H1 (cell line): ENCODE data around the gene CAST. TPM values are rescaled to one million over a fixed set of nuclear protein-coding genes. Genes with fewer than 3 reads are reported as not detected.
"Not testable (repeated sequence)": the region's sequence is repeated elsewhere in the genome, so short reads cannot be mapped to it uniquely, and the experiment has no call there.

Source experiments
- CTCF ChIA-PET: fragments of 300-600 bp; sonication (Branson Sonifier 250); formaldehyde crosslinking; loops from one replicate; lab custom pipeline; 2021; ENCODE audit not compliant: partially characterized antibody; lab: Charles Lee
- POLR2A ChIA-PET: fragments of 300-600 bp; sonication (Branson Sonifier 250); formaldehyde crosslinking; loops from one replicate; lab custom pipeline; 2021; ENCODE audit warnings: inconsistent platforms; ENCODE audit not compliant: partially characterized antibody; lab: Charles Lee
- DNase-seq, 2 experiments: peaks; one replicate each; pipeline versions ENCODE4 v3.0.0 to v3.0.0-alpha.2; 2010 to 2022; ENCODE audit warnings: low spot score in 2 of 2, low read depth in 1 of 2, mixed read lengths in 1 of 2
- FAIRE-seq: peaks from 2 replicates; lab custom pipeline; 2011; peaks lifted over from hg19 to GRCh38; lab: Jason Lieb, UNC
- H2AFZ ChIP-seq: 2 replicates; pipeline ENCODE4 v1.8.1; 2012; ENCODE audit warnings: low read length, inconsistent platforms
- H2AK5ac ChIP-seq: 2 replicates; pipeline ENCODE4 v1.6.1; 2013; ENCODE audit warnings: low read depth, low read length
- H2BK120ac ChIP-seq: replicated peaks from 2 replicates; pipeline ENCODE3; 2013; ENCODE audit warnings: low read depth, low read length, inconsistent platforms
- H2BK12ac ChIP-seq: 2 replicates; pipeline ENCODE4 v1.6.1; 2013; ENCODE audit warnings: low read depth, low read length
- H2BK15ac ChIP-seq: 2 replicates; pipeline ENCODE4 v1.6.1; 2013; ENCODE audit warnings: low read length
- H2BK20ac ChIP-seq: 2 replicates; pipeline ENCODE4 v1.6.1; 2013; ENCODE audit warnings: low read length
- H2BK5ac ChIP-seq: 2 replicates; pipeline ENCODE4 v1.6.1; 2013; ENCODE audit warnings: low read depth, low read length
- H3K14ac ChIP-seq: 2 replicates; pipeline ENCODE4 v1.6.1; 2013; ENCODE audit warnings: inconsistent platforms; ENCODE audit not compliant: insufficient read length
- H3K18ac ChIP-seq: 2 replicates; pipeline ENCODE4 v1.6.1; 2013; ENCODE audit warnings: low read length; ENCODE audit errors: extremely low read depth
- H3K23ac ChIP-seq: 2 replicates; pipeline ENCODE4 v1.6.1; 2013; ENCODE audit warnings: inconsistent platforms; ENCODE audit not compliant: insufficient read length
- H3K23me2 ChIP-seq: 2 replicates; pipeline ENCODE4 v1.6.1; 2013; ENCODE audit warnings: low read depth, low read length
- H3K27ac ChIP-seq: 2 replicates; pipeline ENCODE4 v1.6.1; 2011; ENCODE audit warnings: low read depth, low read length, inconsistent platforms
- H3K27me3 ChIP-seq, 4 experiments: replicated peaks in 1 of 4; 1 replicate in 1 of 4; 2 replicates in 3 of 4; pipeline versions ENCODE4 v1.6.1 to v1.8.1; 2011 to 2013; ENCODE audit warnings: low read length in 3 of 4, mild to moderate bottlenecking in 3 of 4, inconsistent platforms in 2 of 4, mixed read lengths in 2 of 4, moderate library complexity in 1 of 4; ENCODE audit not compliant: control insufficient read depth in 3 of 4, insufficient read depth in 3 of 4; ENCODE audit errors: extremely low read depth in 1 of 4
- H3K36me3 ChIP-seq, 4 experiments: 2 replicates each; pipeline versions ENCODE4 v1.6.1 to v1.8.1; 2011 to 2013; ENCODE audit warnings: mild to moderate bottlenecking in 4 of 4, low read length in 3 of 4, moderate library complexity in 2 of 4, control low read depth in 1 of 4, inconsistent platforms in 1 of 4; ENCODE audit not compliant: insufficient read depth in 4 of 4, control insufficient read depth in 2 of 4
- H3K4ac ChIP-seq: replicated peaks from 2 replicates; pipeline ENCODE3; 2013; ENCODE audit warnings: low read length, low read depth, mixed read lengths, inconsistent platforms; ENCODE audit not compliant: insufficient read length
- H3K4me1 ChIP-seq, 4 experiments: replicated peaks in 1 of 4; 1 replicate in 1 of 4; 2 replicates in 3 of 4; pipeline versions ENCODE4 v1.6.1 to v1.8.1; 2011 to 2013; ENCODE audit warnings: low read length in 3 of 4, inconsistent platforms in 2 of 4, mixed read lengths in 1 of 4; ENCODE audit not compliant: insufficient read depth in 4 of 4, control insufficient read depth in 3 of 4
- H3K4me2 ChIP-seq, 2 experiments: 2 replicates each; pipeline versions ENCODE4 v1.6.1 to v1.8.1; 2011 to 2013; ENCODE audit warnings: low read depth in 2 of 2, low read length in 2 of 2, control low read depth in 1 of 2, inconsistent platforms in 1 of 2, mild to moderate bottlenecking in 1 of 2; ENCODE audit not compliant: insufficient read depth in 1 of 2
- H3K4me3 ChIP-seq, 4 experiments: fragments of 200-600, 300-600 bp in 1 of 4; sonication (generic), shearing (Covaris generic), sonication (Bioruptor Twin) in 1 of 4; 2 replicates each; pipeline versions ENCODE4 v1.5.1 to v1.8.1; 2011 to 2016; ENCODE audit warnings: low read length in 4 of 4, low read depth in 3 of 4, control low read depth in 2 of 4, inconsistent platforms in 2 of 4, mild to moderate bottlenecking in 2 of 4, mixed read lengths in 1 of 4, moderate library complexity in 1 of 4; ENCODE audit not compliant: insufficient read depth in 2 of 4; ENCODE audit errors: extremely low read depth in 1 of 4
- H3K56ac ChIP-seq: replicated peaks from 2 replicates; pipeline ENCODE3; 2013; ENCODE audit warnings: low read depth, mild to moderate bottlenecking, mixed read lengths, low read length, inconsistent platforms; ENCODE audit not compliant: insufficient read length
- H3K79me1 ChIP-seq: 2 replicates; pipeline ENCODE4 v1.6.1; 2013; ENCODE audit warnings: low read depth, low read length, control low read depth
- H3K79me2 ChIP-seq, 2 experiments: 2 replicates each; pipeline versions ENCODE4 v1.6.1 to v1.8.1; 2012 to 2013; ENCODE audit warnings: low read length in 2 of 2, mild to moderate bottlenecking in 2 of 2, inconsistent platforms in 1 of 2; ENCODE audit not compliant: insufficient read depth in 2 of 2, control insufficient read depth in 1 of 2
- H3K9ac ChIP-seq, 4 experiments: replicated peaks in 1 of 4; 1 replicate in 1 of 4; 2 replicates in 3 of 4; pipeline versions ENCODE4 v1.6.1 to v1.8.1; 2011 to 2013; ENCODE audit warnings: low read depth in 3 of 4, low read length in 3 of 4, control low read depth in 2 of 4, mild to moderate bottlenecking in 2 of 4, moderate library complexity in 2 of 4, inconsistent platforms in 1 of 4; ENCODE audit errors: extremely low read depth in 1 of 4
- H3K9me3 ChIP-seq, 2 experiments: 2 replicates each; pipeline versions ENCODE4 v1.6.1 to v1.8.1; 2012 to 2013; ENCODE audit warnings: mild to moderate bottlenecking in 2 of 2, moderate library complexity in 2 of 2, control low read depth in 1 of 2, inconsistent platforms in 1 of 2, low read depth in 1 of 2, low read length in 1 of 2, mixed read lengths in 1 of 2; ENCODE audit not compliant: insufficient read depth in 2 of 2
- H4K20me1 ChIP-seq, 2 experiments: replicated peaks in 1 of 2; 2 replicates each; pipeline versions ENCODE3 to v1.8.1; 2011 to 2013; ENCODE audit warnings: inconsistent platforms in 2 of 2, low read length in 2 of 2, mild to moderate bottlenecking in 1 of 2; ENCODE audit not compliant: insufficient read depth in 2 of 2, control insufficient read depth in 1 of 2
- H4K5ac ChIP-seq: 2 replicates; pipeline ENCODE4 v1.6.1; 2013; ENCODE audit warnings: low read length, low read depth, mixed read lengths, inconsistent platforms; ENCODE audit not compliant: insufficient read length
- H4K8ac ChIP-seq: 2 replicates; pipeline ENCODE4 v1.8.0; 2013; ENCODE audit warnings: mild to moderate bottlenecking, moderate library complexity, low read length, inconsistent platforms; ENCODE audit not compliant: insufficient read depth; ENCODE audit errors: extremely low read depth
- H4K91ac ChIP-seq: replicated peaks from 2 replicates; pipeline ENCODE3; 2013; ENCODE audit warnings: low read length, mixed read lengths, inconsistent platforms; ENCODE audit not compliant: insufficient read length
- WGBS, 2 experiments: shearing (Covaris generic) in 1 of 2; methylation state at CpG; one replicate each; pipeline versions ENCODE4 v1.1.6 to v1.1.7; 2013 to 2015; ENCODE audit warnings: low lambda C conversion rate in 2 of 2, mixed read lengths in 2 of 2, inconsistent platforms in 1 of 2, low coverage in 1 of 2, missing lambda C conversion rate in 1 of 2; ENCODE audit not compliant: insufficient replicate concordance in 2 of 2, insufficient coverage in 1 of 2, insufficient read length in 1 of 2; ENCODE audit errors: extremely low coverage in 1 of 2, missing lambda C conversion rate in 1 of 2; 5-methylcytosine and 5-hydroxymethylcytosine counted together
- polyA plus RNA-seq, 7 experiments: library from polyadenylated mRNA; depleted of rRNA in 3 of 7; stranded (reverse) in 5 of 7; unstranded in 2 of 7; fragments of >200 nt in 5 of 7; fragments of 200-250 nt in 2 of 7; gene quantifications; 1 replicate in 5 of 7; 2 replicates in 1 of 7; 4 replicates in 1 of 7; pipeline versions ENCODE4 v1.2.1 to v1.2.3, GENCODE V29; 2011 to 2013; ENCODE audit warnings: missing spikeins in 2 of 7, mixed read lengths in 2 of 7
- total RNA-seq: library from RNA; stranded (reverse); fragmentation: NEBNext Ultra II Directional; extraction: Animal tissue kit (Norgen Biotek cat#: 25700); gene quantifications from 2 replicates; pipeline ENCODE4 v1.2.1, GENCODE V29; 2021

The CAST gene
- total and polyA plus RNA-seq, 2 of the 8 experiments (the other 6 are each of a cell fraction or from before 2014, with no cell fraction given), result 9.0 to 48.2 TPM

DNA sequence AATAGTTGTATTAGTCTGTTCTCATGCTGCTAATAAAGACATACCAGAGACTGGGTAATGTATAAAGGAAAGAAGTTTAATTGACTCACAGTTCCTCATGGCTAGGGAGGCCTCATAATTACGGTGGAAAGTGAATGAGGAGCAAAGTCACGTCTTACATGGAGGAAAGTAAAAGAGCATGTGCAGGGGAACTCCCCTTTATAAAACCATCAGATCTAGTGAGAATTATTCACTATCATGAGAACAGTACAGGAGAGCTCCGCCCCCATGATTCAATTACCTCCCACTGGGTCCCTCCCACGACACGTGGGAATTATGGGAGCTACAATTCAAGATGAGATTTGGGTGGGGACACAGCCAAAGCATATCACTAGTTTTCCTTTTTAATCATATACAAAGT, 82.0 kb downstream of the CAST start:
- H2BK120ac ChIP-seq, H2BK5ac ChIP-seq, H3K23me2 ChIP-seq, H3K4me1 ChIP-seq, H2BK12ac ChIP-seq, H3K27me3 ChIP-seq, H4K8ac ChIP-seq, H3K27ac ChIP-seq, H3K9me3 ChIP-seq, H2BK15ac ChIP-seq, H3K36me3 ChIP-seq, H3K18ac ChIP-seq, H2BK20ac ChIP-seq, H3K9ac ChIP-seq, DNase-seq, H3K4ac ChIP-seq, H2AFZ ChIP-seq, H3K4me2 ChIP-seq, H3K4me3 ChIP-seq, FAIRE-seq, H4K5ac ChIP-seq, H2AK5ac ChIP-seq, H3K14ac ChIP-seq, H4K20me1 ChIP-seq, H4K91ac ChIP-seq, H3K79me1 ChIP-seq, H3K23ac ChIP-seq, H3K79me2 ChIP-seq, H3K56ac ChIP-seq: not testable (repeated sequence)
- 89% methylated on average over 5 of the region's 5 CpGs; no CpG with 5 or more reads in 1 of the 2 experiments for WGBS, 2 experiments
- ChIA-PET CTCF (interaction anchor here (0.8 to 3.2 kb wide), 4 partner anchors 8 to 419 kb away, joined by 4 to 20 read pairs (median 10); no protein-coding TSS in a partner anchor), POLR2A (interaction anchor here (0.6 kb wide), 1 partner anchor 439 kb away, joined by 3 read pairs; the partner anchor contains the start of gene RIOK2)
